SK-N-SH (cell line): ENCODE measurements around the gene FBN2. TPM values are rescaled to one million over a fixed set of nuclear protein-coding genes. Genes with fewer than 3 reads are reported as not detected.

Experiments used
- CTCF ChIA-PET: fragments of 300-600, 350-600 bp; formaldehyde crosslinking; extraction: SDS; loops from one replicate; lab custom pipeline; 2021; lab: Yijun Ruan, JAX
- POLR2A ChIA-PET: fragments of 350-600 bp; sonication (Branson Sonifier 250); formaldehyde crosslinking; extraction: SDS; loops from one replicate; lab custom pipeline; 2020; ENCODE audit warnings: antibody characterized with exemption, inconsistent platforms; lab: Yijun Ruan, JAX
- DNase-seq: peaks from one replicate; pipeline ENCODE4 v3.0.0; 2012
- H2AFZ ChIP-seq: fragments of 200-600 bp; sonication (generic); 2 replicates; pipeline ENCODE4 v1.8.1; 2016; ENCODE audit warnings: antibody characterized with exemption, mild to moderate bottlenecking, low read depth
- H3F3A ChIP-seq: fragments of 200-600 bp; sonication (generic); replicated peaks from 2 replicates; pipeline ENCODE3; 2016; ENCODE audit warnings: antibody characterized with exemption, mild to moderate bottlenecking; ENCODE audit not compliant: insufficient read depth
- H3K27ac ChIP-seq, 2 experiments: fragments of 200-500 bp in 1 of 2; fragments of 200-600 bp in 1 of 2; sonication (Bioruptor generic) in 1 of 2; sonication (generic), shearing (Covaris generic) in 1 of 2; 2 replicates each; pipeline versions ENCODE4 v1.5.1 to v1.6.1; 2014 to 2016; ENCODE audit warnings: low read depth in 2 of 2, inconsistent platforms in 1 of 2, low read length in 1 of 2, mild to moderate bottlenecking in 1 of 2, mixed read lengths in 1 of 2
- H3K27me3 ChIP-seq: fragments of 200-600 bp; sonication (generic), shearing (Covaris generic); 2 replicates; pipeline ENCODE4 v1.6.1; 2016; ENCODE audit warnings: mixed run types; ENCODE audit not compliant: insufficient read depth
- H3K36me3 ChIP-seq, 2 experiments: fragments of 200-500 bp in 1 of 2; fragments of 200-600 bp in 1 of 2; sonication (Bioruptor generic) in 1 of 2; sonication (generic) in 1 of 2; replicated peaks in 1 of 2; 2 replicates each; pipeline versions ENCODE3 to v1.5.1; 2014 to 2016; ENCODE audit warnings: low read length in 1 of 2, mild to moderate bottlenecking in 1 of 2; ENCODE audit not compliant: insufficient read depth in 2 of 2, control insufficient read depth in 1 of 2
- H3K4me1 ChIP-seq, 2 experiments: fragments of 200-500 bp in 1 of 2; fragments of 200-600 bp in 1 of 2; sonication (Bioruptor generic) in 1 of 2; sonication (generic), shearing (Covaris generic) in 1 of 2; 2 replicates each; pipeline versions ENCODE4 v1.5.1 to v1.6.1; 2014 to 2016; ENCODE audit warnings: low read depth in 1 of 2, low read length in 1 of 2, mixed run types in 1 of 2; ENCODE audit not compliant: insufficient read depth in 2 of 2, control insufficient read depth in 1 of 2
- H3K4me2 ChIP-seq: fragments of 200-600 bp; sonication (generic), shearing (Covaris generic); 2 replicates; pipeline ENCODE4 v1.6.1; 2017; ENCODE audit warnings: mixed run types
- H3K4me3 ChIP-seq, 2 experiments: fragments of 200-500 bp in 1 of 2; fragments of 200-600 bp in 1 of 2; sonication (Bioruptor generic) in 1 of 2; sonication (generic), shearing (Covaris generic) in 1 of 2; 2 replicates each; pipeline versions ENCODE4 v1.5.1 to v1.8.1; 2014 to 2016; ENCODE audit warnings: low read depth in 2 of 2, inconsistent platforms in 1 of 2, low read length in 1 of 2, mild to moderate bottlenecking in 1 of 2, mixed read lengths in 1 of 2, moderate library complexity in 1 of 2
- H3K79me2 ChIP-seq: fragments of 200-600 bp; sonication (generic); 2 replicates; pipeline ENCODE4 v1.8.1; 2017; ENCODE audit warnings: mild to moderate bottlenecking; ENCODE audit not compliant: insufficient read depth
- H3K9ac ChIP-seq: fragments of 200-600 bp; sonication (generic); 2 replicates; pipeline ENCODE4 v1.6.1; 2017; ENCODE audit warnings: mixed run types
- H3K9me2 ChIP-seq: fragments of 200-600 bp; sonication (generic); 2 replicates; pipeline ENCODE4 v1.6.1; 2017; ENCODE audit warnings: mixed run types
- H3K9me3 ChIP-seq: fragments of 200-600 bp; sonication (generic); 2 replicates; pipeline ENCODE4 v1.6.1; 2017; ENCODE audit warnings: mixed run types, mild to moderate bottlenecking, moderate library complexity
- H4K20me1 ChIP-seq: fragments of 200-600 bp; sonication (generic); 2 replicates; pipeline ENCODE4 v1.6.1; 2017; ENCODE audit warnings: mild to moderate bottlenecking, mixed run types; ENCODE audit not compliant: insufficient read depth
- ELF1 ChIP-seq: IDR thresholded peaks from 2 replicates; pipeline ENCODE4 v1.4.0; 2012
- EZH2phosphoT487 ChIP-seq: fragments of 200-600 bp; sonication (generic); IDR thresholded peaks from 2 replicates; pipeline ENCODE4 v1.6.1; 2017; ENCODE audit warnings: low read depth, mixed run types, mild to moderate bottlenecking, antibody characterized with exemption, moderate library complexity, borderline replicate concordance
- FOXJ3 ChIP-seq: sonication (generic); formaldehyde crosslinking; IDR thresholded peaks from 2 replicates; pipeline ENCODE4 v1.5.1; 2020; ENCODE audit warnings: mild to moderate bottlenecking, missing genetic modification reagents
- JUND ChIP-seq: IDR thresholded peaks from 2 replicates; pipeline ENCODE4 v1.4.0; 2012
- MAX ChIP-seq: IDR thresholded peaks from 2 replicates; pipeline ENCODE4 v1.4.0; 2012; ENCODE audit warnings: low read depth
- MEF2A ChIP-seq: IDR thresholded peaks from 2 replicates; pipeline ENCODE4 v1.4.0; 2012; ENCODE audit warnings: low read depth, borderline replicate concordance
- MXI1 ChIP-seq: IDR thresholded peaks from 2 replicates; pipeline ENCODE4 v1.6.1; 2012; ENCODE audit warnings: mild to moderate bottlenecking, low read depth, low read length, improper control_type of control experiment
- RCOR1 ChIP-seq: fragments of 150-350 bp; IDR thresholded peaks from 2 replicates; pipeline ENCODE4 v1.6.1; 2017; ENCODE audit warnings: antibody characterized with exemption, low read length
- REST ChIP-seq: IDR thresholded peaks from 2 replicates; pipeline ENCODE4 v1.6.1; 2012; ENCODE audit warnings: mild to moderate bottlenecking, low read depth, low read length, moderate library complexity
- RFX5 ChIP-seq: IDR thresholded peaks from 2 replicates; pipeline ENCODE4 v1.6.1; 2012; ENCODE audit warnings: mild to moderate bottlenecking, improper control_type of control experiment, low read length
- SIN3A ChIP-seq: IDR thresholded peaks from 2 replicates; pipeline ENCODE4 v1.6.1; 2012; ENCODE audit warnings: low read depth, mild to moderate bottlenecking, low read length, moderate library complexity, borderline replicate concordance
- SMC3 ChIP-seq: IDR thresholded peaks from 2 replicates; pipeline ENCODE4 v1.6.1; 2012; ENCODE audit warnings: low read depth, low read length, improper control_type of control experiment
- TCF12 ChIP-seq: IDR thresholded peaks from 2 replicates; pipeline ENCODE4 v1.4.0; 2012
- USF2 ChIP-seq: fragments of 150-350 bp; IDR thresholded peaks from 2 replicates; pipeline ENCODE4 v1.6.1; 2017; ENCODE audit warnings: antibody characterized with exemption, low read length, low read depth, borderline replicate concordance
- YY1 ChIP-seq: IDR thresholded peaks from 2 replicates; pipeline ENCODE4 v1.4.0; 2012; ENCODE audit warnings: low read depth, mild to moderate bottlenecking
- WGBS: methylation state at CpG from one replicate; pipeline ENCODE4 v1.1.6; 2017; ENCODE audit warnings: low lambda C conversion rate; 5-methylcytosine and 5-hydroxymethylcytosine counted together
- polyA plus RNA-seq, 3 experiments: library from polyadenylated mRNA; depleted of rRNA; stranded (reverse); fragments of >200 nt; gene quantifications; 2 replicates each; pipeline ENCODE4 v1.2.3, GENCODE V29; 2012

Gene FBN2
- polyA plus RNA-seq, 1 of the 3 experiments (the other 2 are of a cell fraction) = 2.2 TPM

GRCh38 chr5:128528637-128529255, 9.3 kb downstream of the FBN2 start:
- peaks cover 4% of the 10 kb centered on the region; the same call in 1 of the 2 replicates for H3K27me3 ChIP-seq
- H3K79me2 ChIP-seq = no peaks in the 10 kb centered on the region
- ChIA-PET CTCF (no interaction called here), POLR2A (no interaction called here)
- no peaks in the 10 kb centered on the region for H4K20me1 ChIP-seq
- H3F3A ChIP-seq = no peaks in the 10 kb centered on the region
- H3K9ac ChIP-seq = no peak overlapping the region
- H3K4me1 ChIP-seq = no peaks in the 10 kb centered on the region
- no peak overlapping the region for H3K4me2 ChIP-seq
- peaks cover 0 to 2% of the 10 kb centered on the region in 2 experiments for H3K36me3 ChIP-seq
- H3K27ac ChIP-seq = no peak overlapping the region
- no peaks in the 10 kb centered on the region for H3K9me2 ChIP-seq
- no peaks in the 10 kb centered on the region for H3K9me3 ChIP-seq
- 10% methylated on average over 5 of the region's 5 CpGs for WGBS
- no peak for DNase-seq
- H3K4me3 ChIP-seq = no peak overlapping the region
- TF ChIP-seq JUND (no peak), MXI1 (no peak), MEF2A (no peak), SMC3 (no peak), YY1 (no peak)
- no peak overlapping the region for H2AFZ ChIP-seq

- H2AFZ ChIP-seq = no peak overlapping the region
- POLR2A ChIA-PET = no interaction called here
- H3K4me2 ChIP-seq = no peak overlapping the region
- H3K4me3 ChIP-seq = no peak overlapping the region
- no peaks in the 10 kb centered on the region for H3K79me2 ChIP-seq
- H4K20me1 ChIP-seq = no peaks in the 10 kb centered on the region
- no peaks in the 10 kb centered on the region for H3K9me3 ChIP-seq
- peaks cover 0 to 2% of the 10 kb centered on the region in 2 experiments for H3K36me3 ChIP-seq
- no peaks in the 10 kb centered on the region for H3K4me1 ChIP-seq
- no peak overlapping the region for H3K27ac ChIP-seq
- no peak overlapping the region for H3K9ac ChIP-seq
- CTCF ChIA-PET = no interaction called here
- WGBS = 7% methylated on average over 2 of the region's 2 CpGs
- no peaks in the 10 kb centered on the region for H3F3A ChIP-seq
- no peak for TF ChIP-seq MAX
- TF ChIP-seq, all 33 proteins: peak for 0
- H3K27me3 ChIP-seq = peaks cover 4% of the 10 kb centered on the region; the same call in 1 of the 2 replicates
- H3K9me2 ChIP-seq = no peaks in the 10 kb centered on the region
- no peak for DNase-seq
Observed at GRCh38 chr5:128528126-128528525, 9.9 kb downstream of the FBN2 start.

- CTCF ChIA-PET = no interaction called here
- DNase-seq = no peak
- H3K4me3 ChIP-seq = no peak overlapping the region
- peaks cover 0 to 2% of the 10 kb centered on the region in 2 experiments for H3K36me3 ChIP-seq
- no peaks in the 10 kb centered on the region for H4K20me1 ChIP-seq
- no peaks in the 10 kb centered on the region for H3F3A ChIP-seq
- no peaks in the 10 kb centered on the region for H3K9me3 ChIP-seq
- no peak overlapping the region for H3K4me2 ChIP-seq
- no peaks in the 10 kb centered on the region for H3K9me2 ChIP-seq
- H3K27ac ChIP-seq = no peak overlapping the region
- POLR2A ChIA-PET = no interaction called here
- H2AFZ ChIP-seq = no peak overlapping the region
- H3K79me2 ChIP-seq = no peaks in the 10 kb centered on the region
- H3K9ac ChIP-seq = no peak overlapping the region
- no peaks in the 10 kb centered on the region for H3K4me1 ChIP-seq
- peaks cover 4% of the 10 kb centered on the region; the same call in 1 of the 2 replicates for H3K27me3 ChIP-seq
- TF ChIP-seq SIN3A (no peak), ELF1 (no peak), EZH2phosphoT487 (no peak), MAX (no peak), YY1 (no peak), FOXJ3 (no peak), USF2 (no peak), RFX5 (no peak), REST (no peak), RCOR1 (no peak), TCF12 (no peak), MXI1 (no peak)
Observed at GRCh38 chr5:128527077-128527476, 11.0 kb downstream of the FBN2 start.
